LNCaP clone FGC (cell line): ENCODE measurements around the gene KRCC1.
"Not testable (repeated sequence)": the region's sequence is repeated elsewhere in the genome, so short reads cannot be mapped to it uniquely, and the experiment has no call there.

ENCODE experiments used
- DNase-seq: peaks from one replicate; pipeline ENCODE4 v3.0.0-alpha.2; 2011; ENCODE audit warnings: low read depth
- H3K4me3 ChIP-seq: 2 replicates; pipeline ENCODE4 v1.5.1; 2011; ENCODE audit warnings: mild to moderate bottlenecking, low read depth, low read length, control low read depth
- CTCF ChIP-seq: IDR thresholded peaks from 2 replicates; pipeline ENCODE4 v1.5.1; 2012; ENCODE audit warnings: mild to moderate bottlenecking; ENCODE audit not compliant: control insufficient read depth, insufficient read depth; ENCODE audit errors: extremely low read depth

Gene KRCC1

GRCh38 chr2:88028931-88029330 is 26.7 kb downstream of the KRCC1 start:
- no peak for TF ChIP-seq CTCF
- no peak overlapping the region for H3K4me3 ChIP-seq
- DNase-seq = no peak

- no peak for TF ChIP-seq CTCF
- H3K4me3 ChIP-seq = no peak overlapping the region
- no peak for DNase-seq
Observed at GRCh38 chr2:88027697-88028389, 27.7 kb downstream of the KRCC1 start.

- DNase-seq = no peak
- no peak overlapping the region for H3K4me3 ChIP-seq
- TF ChIP-seq CTCF = no peak
Observed at GRCh38 chr2:88024509-88024908, 31.1 kb downstream of the KRCC1 start.

GRCh38 chr2:88022669-88022921 is 33.0 kb downstream of the KRCC1 start:
- DNase-seq = no peak
- no peak for TF ChIP-seq CTCF

GRCh38 chr2:88019985-88020384 is 35.6 kb downstream of the KRCC1 start:
- DNase-seq = no peak
- H3K4me3 ChIP-seq = no peak overlapping the region
- TF ChIP-seq CTCF = no peak

More at GRCh38 chr2:88022669-88022921, 33.0 kb downstream of the KRCC1 start:
- no peak overlapping the region for H3K4me3 ChIP-seq

- H3K4me3 ChIP-seq = no peak overlapping the region
- DNase-seq = no peak
- TF ChIP-seq CTCF = no peak
Observed at GRCh38 chr2:88018909-88019308, 36.7 kb downstream of the KRCC1 start.

- not testable (repeated sequence) for DNase-seq, H3K4me3 ChIP-seq
Observed at GRCh38 chr2:88018077-88018805, 37.3 kb downstream of the KRCC1 start.

- DNase-seq, H3K4me3 ChIP-seq: not testable (repeated sequence)
Observed at GRCh38 chr2:88017780-88018038, 37.9 kb downstream of the KRCC1 start.
